Breast epithelium (tissue), 3 donors: ENCODE measurements around the gene ESYT2.

ENCODE experiments used
- POLR2A ChIP-seq: fragments of 450-650 bp; IDR thresholded peaks from one replicate; pipeline ENCODE4 v1.6.1; 2016; ENCODE audit warnings: antibody characterized with exemption, mild to moderate bottlenecking, moderate library complexity
- POLR2AphosphoS5 ChIP-seq, 3 donors: sonication (generic); formaldehyde crosslinking; IDR thresholded peaks; one replicate each; pipeline ENCODE4 v1.6.1; 2017; ENCODE audit warnings: antibody characterized with exemption in 3 of 3
- TF ChIP-seq, protein P1 (sequence below), 3 donors: fragments of 450-650 bp; IDR thresholded peaks; one replicate each; pipeline ENCODE4 v1.5.1; 2016 to 2017; ENCODE audit warnings: antibody characterized with exemption in 3 of 3, mild to moderate bottlenecking in 3 of 3, moderate library complexity in 3 of 3

DNA sequence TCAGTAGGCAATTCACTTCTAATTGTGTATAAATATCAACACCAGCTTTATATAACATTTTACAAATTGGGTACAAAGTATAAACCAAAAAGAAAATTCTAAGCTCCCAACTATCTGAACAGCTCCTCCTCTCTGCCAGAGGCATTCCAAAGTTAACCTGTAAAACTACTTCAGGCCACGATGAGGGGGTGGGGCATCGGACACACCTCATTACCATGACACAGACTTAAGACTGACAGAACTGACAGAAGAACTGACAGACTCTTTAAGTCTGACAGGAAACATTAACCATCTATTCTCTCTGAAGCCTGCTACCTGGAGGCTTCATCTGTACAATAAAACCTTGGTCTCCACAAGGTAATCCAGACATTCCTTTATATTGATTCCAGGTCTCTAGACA, 12.3 kb downstream of the ESYT2 start:
- TF ChIP-seq, protein P1, sequence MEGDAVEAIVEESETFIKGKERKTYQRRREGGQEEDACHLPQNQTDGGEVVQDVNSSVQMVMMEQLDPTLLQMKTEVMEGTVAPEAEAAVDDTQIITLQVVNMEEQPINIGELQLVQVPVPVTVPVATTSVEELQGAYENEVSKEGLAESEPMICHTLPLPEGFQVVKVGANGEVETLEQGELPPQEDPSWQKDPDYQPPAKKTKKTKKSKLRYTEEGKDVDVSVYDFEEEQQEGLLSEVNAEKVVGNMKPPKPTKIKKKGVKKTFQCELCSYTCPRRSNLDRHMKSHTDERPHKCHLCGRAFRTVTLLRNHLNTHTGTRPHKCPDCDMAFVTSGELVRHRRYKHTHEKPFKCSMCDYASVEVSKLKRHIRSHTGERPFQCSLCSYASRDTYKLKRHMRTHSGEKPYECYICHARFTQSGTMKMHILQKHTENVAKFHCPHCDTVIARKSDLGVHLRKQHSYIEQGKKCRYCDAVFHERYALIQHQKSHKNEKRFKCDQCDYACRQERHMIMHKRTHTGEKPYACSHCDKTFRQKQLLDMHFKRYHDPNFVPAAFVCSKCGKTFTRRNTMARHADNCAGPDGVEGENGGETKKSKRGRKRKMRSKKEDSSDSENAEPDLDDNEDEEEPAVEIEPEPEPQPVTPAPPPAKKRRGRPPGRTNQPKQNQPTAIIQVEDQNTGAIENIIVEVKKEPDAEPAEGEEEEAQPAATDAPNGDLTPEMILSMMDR (IDR thresholded peaks at IDR 0.05): no peak
- TF ChIP-seq POLR2A: no peak
- TF ChIP-seq POLR2AphosphoS5 (IDR thresholded peaks at IDR 0.05): no peak
